PC-9 (cell line): ENCODE data around the gene DSCAM. TPM values are rescaled to one million over a fixed set of nuclear protein-coding genes. Genes with fewer than 3 reads are reported as not detected.

ENCODE experiments used
- BruUV-seq: library from RNA; stranded (reverse); fragments of 400-500 nt; replicated peaks from 2 replicates; lab custom pipeline; 2021; lab: Mats Ljungman, UMichigan
- CTCF ChIA-PET: fragments of 300-600 bp; sonication (Branson Sonifier 250); formaldehyde crosslinking; loops from one replicate; lab custom pipeline; 2022; ENCODE audit warnings: antibody characterized with exemption; lab: Charles Lee
- POLR2A ChIA-PET: fragments of 300-600 bp; sonication (Branson Sonifier 250); formaldehyde crosslinking; loops from one replicate; lab custom pipeline; 2022; ENCODE audit warnings: antibody characterized with exemption; ENCODE audit not compliant: unreplicated experiment; lab: Charles Lee
- DNase-seq, 2 experiments: peaks; one replicate each; pipeline versions ENCODE4 v3.0.0 to v3.0.0-alpha.2; 2015 to 2022; ENCODE audit warnings: mixed read lengths in 1 of 2
- H2AFZ ChIP-seq: fragments of 200-600 bp; sonication (generic); 2 replicates; pipeline ENCODE4 v1.8.1; 2017; ENCODE audit warnings: antibody characterized with exemption
- H3F3A ChIP-seq: fragments of 200-600 bp; sonication (generic); 2 replicates; pipeline ENCODE4 v1.8.1; 2017; ENCODE audit warnings: antibody characterized with exemption, mild to moderate bottlenecking, low read depth; ENCODE audit not compliant: insufficient read depth
- H3K27ac ChIP-seq: fragments of 200-600 bp; sonication (generic); 2 replicates; pipeline ENCODE4 v1.6.1; 2016; ENCODE audit warnings: mixed run types
- H3K27me3 ChIP-seq: fragments of 200-600 bp; sonication (generic); 2 replicates; pipeline ENCODE4 v1.6.1; 2016; ENCODE audit warnings: low read depth, mixed run types; ENCODE audit not compliant: insufficient read depth
- H3K36me3 ChIP-seq: fragments of 200-600 bp; sonication (generic); 2 replicates; pipeline ENCODE4 v1.6.1; 2016; ENCODE audit warnings: low read depth, mixed run types
- H3K4me1 ChIP-seq: fragments of 200-600 bp; sonication (generic); replicated peaks from 2 replicates; pipeline ENCODE4 v1.6.1; 2016; ENCODE audit warnings: mixed run types; ENCODE audit not compliant: insufficient read depth
- H3K4me2 ChIP-seq: fragments of 200-600 bp; sonication (generic); 2 replicates; pipeline ENCODE4 v1.6.1; 2017; ENCODE audit warnings: mixed run types
- H3K4me3 ChIP-seq: fragments of 200-600 bp; sonication (generic); 2 replicates; pipeline ENCODE4 v1.6.1; 2016; ENCODE audit warnings: mixed run types
- H3K79me2 ChIP-seq: fragments of 200-600 bp; sonication (generic); 2 replicates; pipeline ENCODE4 v1.6.1; 2017; ENCODE audit warnings: low read depth, mixed run types
- H3K9me2 ChIP-seq: fragments of 200-600 bp; sonication (generic); 2 replicates; pipeline ENCODE4 v1.8.1; 2017; ENCODE audit warnings: mild to moderate bottlenecking; ENCODE audit not compliant: insufficient read depth
- H3K9me3 ChIP-seq: fragments of 200-600 bp; sonication (generic); 2 replicates; pipeline ENCODE4 v1.8.1; 2016; ENCODE audit warnings: low read depth; ENCODE audit not compliant: insufficient read depth
- H4K20me1 ChIP-seq: fragments of 200-600 bp; sonication (generic); 2 replicates; pipeline ENCODE4 v1.8.1; 2017; ENCODE audit not compliant: insufficient read depth
- CTCF ChIP-seq: fragments of 200-600 bp; sonication (generic); conservative IDR thresholded peaks from 2 replicates; pipeline ENCODE4 v1.6.1; 2017; ENCODE audit warnings: mixed run types, antibody characterized with exemption, mild to moderate bottlenecking, moderate library complexity
- EZH2 ChIP-seq: fragments of 200-600 bp; sonication (generic); IDR thresholded peaks from 2 replicates; pipeline ENCODE4 v1.8.0; 2017; ENCODE audit warnings: antibody characterized with exemption, low read depth
- intact Hi-C: fragments of 100-400 bp; cut with micrococcal nuclease; formaldehyde crosslinking; loops from one replicate; pipeline ENCODE4 v1.10.0; 2022; ENCODE audit not compliant: unreplicated experiment
- total RNA-seq: library from RNA; stranded (reverse); gene quantifications from 2 replicates; pipeline ENCODE4 v1.2.3, GENCODE V29; 2021

The DSCAM gene
- total RNA-seq, 1 experiment from 2014 or later = not detected

DNA sequence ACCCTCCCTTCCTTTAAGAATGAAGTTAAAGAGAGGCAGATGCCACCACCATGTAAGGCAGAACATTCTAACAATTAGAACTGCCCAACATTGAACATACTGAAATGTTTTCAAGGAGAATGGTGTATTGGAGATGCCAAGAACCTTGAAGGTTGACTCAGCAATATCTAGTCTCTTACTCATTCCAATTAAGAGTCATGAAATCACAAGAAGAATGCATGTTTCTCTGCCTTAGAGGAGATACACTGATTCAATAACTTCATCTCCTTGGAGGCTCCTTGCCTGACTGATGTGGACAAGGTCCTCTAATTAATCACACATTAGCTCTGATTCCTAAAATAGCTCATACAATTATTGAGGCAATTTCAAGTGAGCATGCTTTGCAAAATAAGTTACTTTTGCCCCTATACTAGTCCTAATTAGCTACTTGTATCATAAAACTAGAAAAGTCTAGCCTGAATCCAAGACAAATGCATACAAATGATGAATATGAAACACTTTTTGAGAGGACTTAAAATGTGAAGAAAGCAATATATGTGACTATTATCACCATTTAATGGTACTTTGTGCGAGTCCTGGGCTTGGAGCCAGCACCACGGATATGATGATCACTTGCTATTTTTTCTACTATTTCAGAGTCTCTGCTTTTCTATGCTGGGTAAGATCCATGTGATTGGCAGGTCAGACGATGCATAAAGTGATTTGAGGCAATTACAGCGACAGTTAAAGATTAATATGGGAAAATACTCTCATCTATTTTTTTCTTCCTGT is 114.5 kb downstream of the DSCAM start:
- intact Hi-C loops = no loop called here
- Histone ChIP-seq H3F3A (no peaks in the 10 kb centered on the region), H4K20me1 (no peaks in the 10 kb centered on the region), H2AFZ (no peak overlapping the region), H3K9me2 (no peaks in the 10 kb centered on the region), H3K79me2 (no peaks in the 10 kb centered on the region), H3K4me3 (no peak overlapping the region), H3K4me1 (no peaks in the 10 kb centered on the region), H3K27ac (no peak overlapping the region), H3K4me2 (no peak overlapping the region), H3K27me3 (peaks cover 9% of the 10 kb centered on the region; the same call in 1 of the 2 replicates), H3K36me3 (no peaks in the 10 kb centered on the region), H3K9me3 (no peaks in the 10 kb centered on the region)
- POLR2A ChIA-PET = no interaction called here
- TF ChIP-seq EZH2 = no peak
- TF ChIP-seq CTCF = no peak
- no peak for DNase-seq
- BruUV-seq = no TSS peak
- CTCF ChIA-PET = no interaction called here

- Histone ChIP-seq H4K20me1 (no peaks in the 10 kb centered on the region), H3K4me3 (no peak overlapping the region), H3K36me3 (no peaks in the 10 kb centered on the region), H3K27me3 (peaks cover 9% of the 10 kb centered on the region; the same call in 1 of the 2 replicates), H3K4me1 (no peaks in the 10 kb centered on the region), H3K4me2 (no peak overlapping the region), H3K9me3 (no peaks in the 10 kb centered on the region), H3K79me2 (no peaks in the 10 kb centered on the region), H3F3A (no peaks in the 10 kb centered on the region), H3K27ac (no peak overlapping the region), H2AFZ (no peak overlapping the region), H3K9me2 (no peaks in the 10 kb centered on the region)
- ChIA-PET POLR2A (no interaction called here), CTCF (no interaction called here)
- BruUV-seq = no TSS peak
- no peak for DNase-seq
- no peak for TF ChIP-seq CTCF
- TF ChIP-seq EZH2 = no peak
- intact Hi-C loops = no loop called here
Observed at GRCh38 chr21:40731206-40731605, 115.8 kb downstream of the DSCAM start.

DNA sequence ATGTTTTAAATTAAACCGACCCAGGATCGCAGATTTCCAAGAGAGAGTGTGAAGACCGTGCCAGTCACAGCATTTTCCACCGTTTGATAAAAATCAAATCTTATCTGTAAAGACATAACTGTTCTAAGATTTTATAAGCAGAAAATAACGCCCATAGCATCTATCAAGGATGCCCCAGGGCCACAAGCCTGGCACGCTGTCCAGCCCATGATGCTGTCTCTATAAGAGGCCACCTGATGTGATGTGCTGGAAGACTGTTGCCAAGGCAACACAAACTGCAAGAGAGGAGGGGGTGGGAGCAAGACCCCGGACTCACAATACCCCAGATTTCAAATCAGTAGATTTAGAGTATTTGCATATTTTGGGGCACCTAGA is 116.5 kb downstream of the DSCAM start:
- Histone ChIP-seq H4K20me1 (no peaks in the 10 kb centered on the region), H3K36me3 (no peaks in the 10 kb centered on the region), H3F3A (no peaks in the 10 kb centered on the region), H3K79me2 (no peaks in the 10 kb centered on the region), H3K27ac (no peak overlapping the region), H3K9me2 (no peaks in the 10 kb centered on the region), H3K4me1 (no peaks in the 10 kb centered on the region), H3K4me3 (no peak overlapping the region), H2AFZ (no peak overlapping the region), H3K27me3 (peaks cover 9% of the 10 kb centered on the region; the same call in 1 of the 2 replicates), H3K9me3 (no peaks in the 10 kb centered on the region), H3K4me2 (no peak overlapping the region)
- ChIA-PET CTCF (no interaction called here), POLR2A (no interaction called here)
- TF ChIP-seq EZH2 = no peak
- TF ChIP-seq CTCF = no peak
- intact Hi-C loops = no loop called here
- DNase-seq = no peak
- no TSS peak for BruUV-seq
